GM12878 (cell line): Measurements from ENCODE around the gene GCC1. TPM values are rescaled to one million over a fixed set of nuclear protein-coding genes. Genes with fewer than 3 reads are reported as not detected.
A peak's percentile ranks its signal among the peaks of the same experiment; 100 is the strongest.

ENCODE experiments used
- ATAC-seq: fragments of 200-7000 bp; cut with Tn5 transposase; 3 replicates; pipeline ENCODE4 v1.9.1; 2020; ENCODE audit warnings: mild to moderate bottlenecking, moderate library complexity
- BruUV-seq: library from RNA; stranded (reverse); fragments of 400-500 nt; replicated peaks from 2 replicates; lab custom pipeline; 2021; lab: Mats Ljungman, UMichigan
- CTCF ChIA-PET: fragments of 300-600 bp; sonication (Branson Sonifier 250); formaldehyde crosslinking; extraction: SDS; loops from one replicate; lab custom pipeline; 2021; ENCODE audit warnings: inconsistent platforms; lab: Yijun Ruan, JAX
- POLR2A ChIA-PET: fragments of 350-600 bp; formaldehyde crosslinking; extraction: SDS; loops from one replicate; lab custom pipeline; 2021; ENCODE audit warnings: inconsistent platforms; lab: Charles Lee
- RAD21 ChIA-PET: fragments of 300-600 bp; sonication (Branson Sonifier 250); formaldehyde crosslinking; loops from one replicate; lab custom pipeline; 2023; ENCODE audit warnings: antibody characterized with exemption; ENCODE audit not compliant: unreplicated experiment; lab: Charles Lee
- SMC1A ChIA-PET: fragments of 300-600 bp; sonication (Branson Sonifier 250); formaldehyde crosslinking; loops from one replicate; lab custom pipeline; 2023; ENCODE audit not compliant: unreplicated experiment, uncharacterized antibody; lab: Charles Lee
- DNase-seq: peaks from one replicate; pipeline ENCODE4 v3.0.0-alpha.2; 2011; ENCODE audit warnings: low read depth, low spot score
- FAIRE-seq: peaks from 3 replicates; lab custom pipeline; 2011; peaks lifted over from hg19 to GRCh38; lab: Jason Lieb, UNC
- H2AFZ ChIP-seq: 2 replicates; pipeline ENCODE4 v1.6.0; 2011; ENCODE audit warnings: low read depth, low read length, control low read depth; ENCODE audit not compliant: control insufficient read depth
- H3K27ac ChIP-seq: 2 replicates; pipeline ENCODE4 v1.5.1; 2011; ENCODE audit warnings: control low read depth; ENCODE audit not compliant: control insufficient read depth, insufficient read depth
- H3K27me3 ChIP-seq, 2 experiments: replicated peaks in 1 of 2; 2 replicates each; pipeline versions ENCODE4 v1.6.0 to v1.6.1; 2011; ENCODE audit warnings: low read length in 1 of 2; ENCODE audit not compliant: control insufficient read depth in 2 of 2, insufficient read depth in 2 of 2
- H3K36me3 ChIP-seq, 2 experiments: 2 replicates each; pipeline ENCODE4 v1.5.1; 2011; ENCODE audit warnings: low read length in 1 of 2; ENCODE audit not compliant: control insufficient read depth in 2 of 2, insufficient read depth in 2 of 2
- H3K4me1 ChIP-seq: 2 replicates; pipeline ENCODE4 v1.6.1; 2011; ENCODE audit warnings: mild to moderate bottlenecking, low read length, moderate library complexity, mixed read lengths; ENCODE audit not compliant: control insufficient read depth, insufficient read depth
- H3K4me2 ChIP-seq: 2 replicates; pipeline ENCODE4 v1.6.0; 2011; ENCODE audit warnings: control low read depth; ENCODE audit not compliant: control insufficient read depth, insufficient read depth
- H3K4me3 ChIP-seq: fragments of 200-600 bp; sonication (generic); 2 replicates; pipeline ENCODE4 v1.5.1; 2016
- H3K79me2 ChIP-seq: 2 replicates; pipeline ENCODE4 v1.6.0; 2011; ENCODE audit warnings: low read length; ENCODE audit not compliant: control insufficient read depth, insufficient read depth
- H3K9ac ChIP-seq: 2 replicates; pipeline ENCODE4 v1.8.0; 2011; ENCODE audit warnings: low read length, control low read depth, mixed read lengths; ENCODE audit not compliant: control insufficient read depth, insufficient read depth
- H3K9me3 ChIP-seq: replicated peaks from 3 replicates; pipeline ENCODE4 v1.5.1; 2011; ENCODE audit warnings: mild to moderate bottlenecking, low read length; ENCODE audit not compliant: control insufficient read depth, insufficient read depth
- H4K20me1 ChIP-seq: 2 replicates; pipeline ENCODE4 v1.6.0; 2011; ENCODE audit not compliant: control insufficient read depth, insufficient read depth
- BMI1 ChIP-seq: fragments of 450-650 bp; IDR thresholded peaks from 2 replicates; pipeline ENCODE4 v1.6.1; 2016; ENCODE audit warnings: mild to moderate bottlenecking, moderate library complexity, borderline replicate concordance
- DPF2 ChIP-seq: fragments of 450-650 bp; IDR thresholded peaks from 2 replicates; pipeline ENCODE4 v1.6.1; 2017; ENCODE audit warnings: mild to moderate bottlenecking
- FOS ChIP-seq: IDR thresholded peaks from 3 replicates; pipeline ENCODE4 v1.6.1; 2011; ENCODE audit warnings: borderline replicate concordance; ENCODE audit not compliant: insufficient read length; ENCODE audit errors: extremely low read depth
- MLLT1 ChIP-seq: fragments of 450-650 bp; IDR thresholded peaks from 2 replicates; pipeline ENCODE4 v1.6.1; 2016; ENCODE audit warnings: mild to moderate bottlenecking
- NR2C1 ChIP-seq: fragments of 450-650 bp; IDR thresholded peaks from 2 replicates; pipeline ENCODE4 v1.6.1; 2017; ENCODE audit warnings: antibody characterized with exemption, mild to moderate bottlenecking, moderate library complexity
- PBX3 ChIP-seq: IDR thresholded peaks from 2 replicates; pipeline ENCODE4 v1.6.1; 2011; ENCODE audit warnings: mild to moderate bottlenecking, low read depth, low read length, moderate library complexity; ENCODE audit not compliant: insufficient replicate concordance
- RELA ChIP-seq: fragments of 450-650 bp; IDR thresholded peaks from 2 replicates; pipeline ENCODE4 v1.8.0; 2014; ENCODE audit warnings: borderline replicate concordance; ENCODE audit not compliant: partially characterized antibody
- WGBS: methylation state at CpG from one replicate; pipeline ENCODE4 v1.1.6; 2016; ENCODE audit warnings: low lambda C conversion rate; ENCODE audit not compliant: insufficient replicate concordance, insufficient coverage; ENCODE audit errors: missing lambda C conversion rate; 5-methylcytosine and 5-hydroxymethylcytosine counted together
- in situ Hi-C: fragments of 300-500 bp; cut with MboI; formaldehyde crosslinking; loops from 9 replicates; pipeline ENCODE4 v1.14.3; 2018; ENCODE audit warnings: mixed read lengths
- intact Hi-C: fragments of 100-400 bp; cut with micrococcal nuclease; formaldehyde crosslinking; loops from one replicate; pipeline ENCODE4 v1.14.2; 2022; ENCODE audit not compliant: unreplicated experiment
- polyA plus RNA-seq, 11 experiments: library from polyadenylated mRNA; depleted of rRNA in 4 of 11; unstranded in 6 of 11; stranded (reverse) in 5 of 11; fragments of >200 nt; fragmentation: Nextera tagmentation in 4 of 11; fragmentation: Illumina TruSeq in 1 of 11; extraction: Ambion mirVana in 4 of 11; extraction: Trizol in 1 of 11; gene quantifications; 1 replicate in 1 of 11; 2 replicates in 10 of 11; pipeline versions ENCODE4 v1.2.1 to v1.2.3, GENCODE V29; 2011 to 2016; ENCODE audit warnings: inconsistent platforms in 2 of 11, missing spikeins in 2 of 11, low read depth in 1 of 11
- total RNA-seq, 4 experiments: library from RNA; depleted of rRNA in 3 of 4; stranded (reverse); fragments of >200 nt in 3 of 4; fragmentation: Illumina TruSeq in 1 of 4; extraction: Trizol in 1 of 4; gene quantifications; 2 replicates each; pipeline versions ENCODE4 v1.2.1 to v1.2.3, GENCODE V29; 2013 to 2021

Gene GCC1
- total and polyA plus RNA-seq, 10 of the 15 experiments (the other 5 are each of a cell fraction or from before 2014, with no cell fraction given), result 1.8 to 17.2 (median 9.0) TPM

- 78% methylated on average over 20 of the region's 20 CpGs for WGBS
- ChIA-PET RAD21 (interaction anchor here (1.5 to 2.0 kb wide), 2 partner anchors 33 to 63 kb away, joined by 4 to 7 read pairs; no protein-coding TSS in a partner anchor), POLR2A (interaction anchor here (1.7 kb wide), 1 partner anchor 62 kb away, joined by 5 read pairs; no protein-coding TSS in a partner anchor), SMC1A (interaction anchor here (1.0 to 2.9 kb wide), 2 partner anchors 40 to 212 kb away, joined by 3 to 13 read pairs; no protein-coding TSS in a partner anchor), CTCF (interaction anchor here (2.3 kb wide), 1 partner anchor 50 kb away, joined by 7 read pairs; no protein-coding TSS in a partner anchor)
- in situ Hi-C loops (no loop called here), intact Hi-C loops (loop anchor here (2.0 kb wide), 1 partner anchor 65 kb away; the partner anchor contains the start of gene SND1)
- Histone ChIP-seq H3K9ac (peak overlapping the region; percentile 51; the same call in 1 of the 2 replicates), H3K27me3 (no peaks in the 10 kb centered on the region), H3K79me2 (peaks cover 30% of the 10 kb centered on the region), H3K36me3 (peaks cover 3 to 5% of the 10 kb centered on the region in 2 experiments; a peak in 3 of 4 replicates), H2AFZ (peak overlapping the region; percentile 79), H3K4me3 (peak overlapping the region; percentile 94), H3K4me2 (peak overlapping the region; percentile 44), H4K20me1 (no peaks in the 10 kb centered on the region), H3K4me1 (peaks cover 15% of the 10 kb centered on the region), H3K9me3 (no peaks in the 10 kb centered on the region), H3K27ac (no peak overlapping the region)
- ATAC-seq (no peak), DNase-seq (no peak), FAIRE-seq (no peak)
- no TSS peak for BruUV-seq
- TF ChIP-seq NR2C1 (no peak), MLLT1 (peak; percentile 79; the same call in 1 of the 2 replicates), PBX3 (no peak), FOS (no peak), BMI1 (no peak), RELA (no peak), DPF2 (peak; percentile 90)
These were observed 2.2 kb upstream of the GCC1 start for GRCh38 chr7:127587663-127588018.
